IPS-18c (cell line): ENCODE measurements around the gene DISP3.

Experiments
- H3K4me3 ChIP-seq: 2 replicates; pipeline ENCODE4 v1.7.0; 2013; ENCODE audit warnings: low read depth, mild to moderate bottlenecking, low read length, moderate library complexity; ENCODE audit not compliant: insufficient read depth
- H3K9me3 ChIP-seq: one replicate; pipeline ENCODE4 v1.6.1; 2013; ENCODE audit warnings: mild to moderate bottlenecking, low read length, moderate library complexity; ENCODE audit not compliant: control insufficient read depth, insufficient read depth

Gene DISP3

GRCh38 chr1:11498956-11499594 is 20.1 kb downstream of the DISP3 start:
- H3K9me3 ChIP-seq = no peaks in the 10 kb centered on the region
- no peak overlapping the region; the same call in 1 of the 2 replicates for H3K4me3 ChIP-seq

GRCh38 chr1:11499601-11500331 is 20.8 kb downstream of the DISP3 start:
- Histone ChIP-seq H3K9me3 (no peaks in the 10 kb centered on the region), H3K4me3 (no peak overlapping the region; the same call in 1 of the 2 replicates)

GRCh38 chr1:11500881-11501280 is 21.9 kb downstream of the DISP3 start:
- Histone ChIP-seq H3K9me3 (no peaks in the 10 kb centered on the region), H3K4me3 (no peak overlapping the region)

GRCh38 chr1:11501491-11501897 is 22.5 kb downstream of the DISP3 start:
- no peaks in the 10 kb centered on the region for H3K9me3 ChIP-seq
- H3K4me3 ChIP-seq = no peak overlapping the region

DNA sequence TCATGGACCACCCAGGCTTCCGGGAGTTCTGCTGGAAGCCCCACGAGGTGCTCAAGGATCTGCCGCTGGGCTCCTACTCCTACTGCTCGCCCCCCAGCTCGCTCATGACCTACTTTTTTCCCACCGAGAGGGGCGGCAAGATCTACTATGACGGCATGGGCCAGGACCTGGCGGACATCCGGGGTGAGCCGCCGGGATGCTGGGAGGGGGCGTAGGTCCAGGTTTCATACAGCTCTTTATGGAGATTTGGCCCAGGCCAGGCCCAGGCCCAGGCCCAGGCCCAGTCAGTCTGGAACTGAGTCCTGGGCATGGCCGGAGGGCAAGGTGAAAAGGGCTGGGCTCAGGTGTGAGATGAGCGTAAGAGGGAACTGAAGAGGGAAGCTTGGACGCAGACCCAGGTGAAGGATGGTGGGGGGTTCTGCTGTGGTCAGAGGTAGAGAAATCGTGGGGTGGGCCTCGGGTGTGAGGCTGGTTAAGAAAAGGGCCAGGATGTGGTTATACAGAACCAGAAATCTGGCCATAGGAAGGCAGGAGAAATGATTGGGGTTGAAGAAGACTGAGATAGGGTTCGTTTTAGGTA is 23.0 kb downstream of the DISP3 start:
- H3K4me3 ChIP-seq = no peak overlapping the region
- H3K9me3 ChIP-seq = no peaks in the 10 kb centered on the region

- no peaks in the 10 kb centered on the region for H3K9me3 ChIP-seq
- no peak overlapping the region for H3K4me3 ChIP-seq
Measured at GRCh38 chr1:11502516-11502915, 23.6 kb downstream of the DISP3 start.

DNA sequence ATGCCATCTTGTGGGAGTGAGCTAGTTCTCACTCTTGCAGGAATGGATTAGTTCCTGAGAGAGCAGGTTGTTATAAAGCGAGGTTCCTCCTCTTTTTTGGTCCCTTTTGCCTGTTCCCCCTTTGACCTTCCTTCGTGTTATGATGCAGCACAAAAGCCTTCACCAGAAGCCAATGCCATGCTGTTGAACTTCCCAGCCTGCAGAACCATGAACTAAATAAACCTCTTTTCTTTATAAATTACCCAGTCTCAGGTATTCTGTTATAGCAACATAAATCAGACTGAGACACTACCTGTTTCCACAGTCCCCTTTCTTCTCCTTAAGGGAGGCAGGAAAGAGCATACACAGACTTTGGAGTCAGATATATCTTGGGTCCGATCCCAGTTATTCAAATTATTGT is 25.6 kb downstream of the DISP3 start:
- no peak overlapping the region for H3K4me3 ChIP-seq
- no peaks in the 10 kb centered on the region for H3K9me3 ChIP-seq

- H3K4me3 ChIP-seq = no peak overlapping the region
- H3K9me3 ChIP-seq = no peaks in the 10 kb centered on the region
Measured at GRCh38 chr1:11505591-11506538, 26.9 kb downstream of the DISP3 start.

- H3K9me3 ChIP-seq = peaks cover 3% of the 10 kb centered on the region
- H3K4me3 ChIP-seq = no peak overlapping the region
Measured at GRCh38 chr1:11507309-11507708, 28.4 kb downstream of the DISP3 start.

DNA sequence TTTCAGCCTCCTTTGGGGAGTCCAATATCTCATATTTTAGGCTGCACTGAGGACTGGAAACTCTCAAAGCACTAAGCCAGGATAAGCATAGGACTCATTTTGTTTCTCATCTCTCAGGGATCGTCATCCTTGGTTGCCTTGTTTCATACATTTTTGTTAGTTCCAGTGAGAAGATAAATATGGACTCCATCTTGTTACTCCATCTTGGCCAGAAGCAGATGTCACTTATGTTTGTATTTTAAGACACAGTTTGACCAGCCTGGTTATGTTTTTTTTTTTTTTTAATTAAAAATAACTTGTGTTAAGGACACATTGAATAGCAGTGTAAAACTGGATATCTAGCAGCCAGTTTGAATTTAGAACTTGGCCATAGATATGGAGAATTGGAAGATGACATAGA is 34.7 kb downstream of the DISP3 start:
- Histone ChIP-seq H3K9me3 (peaks cover 3% of the 10 kb centered on the region), H3K4me3 (no peak overlapping the region)

GRCh38 chr1:11514366-11514765 is 35.4 kb downstream of the DISP3 start:
- H3K9me3 ChIP-seq = peaks cover 3% of the 10 kb centered on the region
- H3K4me3 ChIP-seq = no peak overlapping the region

DNA sequence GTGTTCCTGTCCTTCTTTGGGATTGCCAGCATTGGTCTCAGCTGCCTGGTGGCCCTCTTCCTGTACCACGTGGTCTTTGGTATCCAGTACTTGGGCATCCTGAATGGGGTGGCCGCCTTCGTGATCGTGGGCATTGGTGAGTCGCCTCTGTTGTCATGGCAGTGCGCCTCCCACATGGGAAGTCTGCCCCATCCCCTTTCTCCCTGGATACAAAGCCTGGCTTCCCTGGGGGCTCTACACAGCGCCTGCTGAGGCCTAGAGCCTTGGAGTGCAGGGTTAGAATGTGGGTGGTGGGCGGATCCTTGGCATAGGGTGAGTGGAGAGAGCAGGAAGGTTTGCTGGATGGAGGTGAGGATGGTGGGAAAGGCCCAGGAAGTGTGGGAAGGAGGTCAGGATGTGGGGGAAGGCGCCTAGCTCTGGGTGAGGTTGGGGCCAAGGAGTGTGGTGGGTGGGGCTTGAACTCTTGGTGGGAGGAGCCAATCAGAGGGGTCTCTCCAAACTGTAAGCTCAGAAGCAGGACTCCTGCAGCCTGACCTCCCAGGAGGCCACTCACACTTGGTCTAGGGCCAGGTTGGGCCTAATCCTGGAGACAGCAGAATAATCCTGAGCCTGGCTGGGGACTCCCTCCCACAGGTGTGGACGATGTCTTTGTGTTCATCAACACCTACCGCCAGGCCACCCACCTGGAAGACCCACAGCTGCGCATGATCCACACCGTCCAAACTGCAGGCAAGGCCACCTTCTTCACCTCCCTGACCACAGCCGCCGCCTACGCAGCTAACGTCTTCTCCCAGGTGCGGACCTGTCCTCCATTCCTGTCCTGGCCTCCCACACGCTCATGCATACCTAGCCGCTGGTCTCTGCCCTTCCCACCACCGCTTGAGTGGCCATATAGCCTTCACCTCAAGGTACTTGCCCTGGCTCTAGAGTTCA is 36.7 kb downstream of the DISP3 start:
- Histone ChIP-seq H3K9me3 (peaks cover 3% of the 10 kb centered on the region), H3K4me3 (no peak overlapping the region)

DNA sequence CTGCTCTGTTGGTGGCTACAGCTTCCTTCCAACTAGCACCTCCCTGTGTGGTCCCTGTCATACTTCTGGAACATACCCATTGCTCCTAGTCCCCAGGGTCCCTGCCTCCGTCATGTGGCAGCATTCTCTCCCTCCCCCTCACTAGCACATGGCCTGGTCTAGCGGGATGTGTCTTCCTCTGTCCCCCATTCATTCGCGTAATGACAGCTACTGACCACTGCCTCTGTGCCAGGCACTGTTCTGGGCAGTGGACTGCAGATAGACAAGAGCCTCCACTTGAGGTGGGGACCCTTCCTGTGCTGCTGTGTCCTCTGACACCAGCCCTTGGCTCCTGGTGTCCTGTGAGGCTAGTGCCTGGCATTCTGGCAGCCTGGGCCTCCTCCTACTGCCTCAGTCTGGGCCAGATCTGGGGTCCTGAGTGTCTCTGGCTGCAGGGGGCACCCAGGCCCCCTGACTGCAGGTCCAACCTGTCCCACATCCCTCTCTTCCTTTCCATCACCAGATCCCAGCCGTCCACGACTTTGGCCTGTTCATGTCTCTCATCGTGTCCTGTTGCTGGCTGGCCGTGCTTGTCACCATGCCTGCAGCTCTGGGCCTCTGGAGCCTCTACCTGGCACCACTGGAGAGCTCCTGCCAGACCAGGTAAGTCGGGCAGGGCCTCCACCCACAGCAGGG is 38.1 kb downstream of the DISP3 start:
- no peaks in the 10 kb centered on the region for H3K9me3 ChIP-seq
- H3K4me3 ChIP-seq = no peak overlapping the region

GRCh38 chr1:11518016-11518701 is 39.2 kb downstream of the DISP3 start:
- H3K9me3 ChIP-seq = no peaks in the 10 kb centered on the region
- no peak overlapping the region for H3K4me3 ChIP-seq

- Histone ChIP-seq H3K9me3 (no peaks in the 10 kb centered on the region), H3K4me3 (no peak overlapping the region)
Measured at GRCh38 chr1:11518791-11519628, 40.1 kb downstream of the DISP3 start.
